HG03103 (cell line): ENCODE measurements around the gene SLC9A8.

Source experiments
- ATAC-seq: cut with Tn5 transposase; IDR thresholded peaks from one replicate; pipeline ENCODE4 v1.9.1; 2021; ENCODE audit warnings: low read depth; ENCODE audit not compliant: unreplicated experiment

SLC9A8 gene

DNA sequence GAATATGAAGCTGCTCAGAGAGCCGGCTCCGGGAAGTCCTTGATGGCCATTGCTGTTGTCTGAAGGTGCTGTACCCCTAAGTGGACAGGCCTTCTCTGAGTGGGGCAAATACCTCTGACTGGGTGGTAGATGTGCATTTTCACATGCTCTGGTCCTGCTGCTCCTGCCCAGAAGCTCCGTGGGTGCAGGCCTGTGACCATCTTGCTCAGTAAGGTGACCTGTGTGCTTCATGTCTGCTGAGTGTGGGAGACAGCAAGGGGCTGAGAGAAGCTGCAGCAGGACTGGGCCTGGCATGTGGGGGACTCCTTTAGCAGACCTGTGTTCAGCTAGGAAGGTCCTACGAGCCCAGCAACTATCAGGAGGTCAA lies 97.7 kb downstream of the SLC9A8 start:
- no peak for ATAC-seq

- ATAC-seq: no peak
These were observed 100.9 kb downstream of the SLC9A8 start for GRCh38 chr20:49913399-49914047.

DNA sequence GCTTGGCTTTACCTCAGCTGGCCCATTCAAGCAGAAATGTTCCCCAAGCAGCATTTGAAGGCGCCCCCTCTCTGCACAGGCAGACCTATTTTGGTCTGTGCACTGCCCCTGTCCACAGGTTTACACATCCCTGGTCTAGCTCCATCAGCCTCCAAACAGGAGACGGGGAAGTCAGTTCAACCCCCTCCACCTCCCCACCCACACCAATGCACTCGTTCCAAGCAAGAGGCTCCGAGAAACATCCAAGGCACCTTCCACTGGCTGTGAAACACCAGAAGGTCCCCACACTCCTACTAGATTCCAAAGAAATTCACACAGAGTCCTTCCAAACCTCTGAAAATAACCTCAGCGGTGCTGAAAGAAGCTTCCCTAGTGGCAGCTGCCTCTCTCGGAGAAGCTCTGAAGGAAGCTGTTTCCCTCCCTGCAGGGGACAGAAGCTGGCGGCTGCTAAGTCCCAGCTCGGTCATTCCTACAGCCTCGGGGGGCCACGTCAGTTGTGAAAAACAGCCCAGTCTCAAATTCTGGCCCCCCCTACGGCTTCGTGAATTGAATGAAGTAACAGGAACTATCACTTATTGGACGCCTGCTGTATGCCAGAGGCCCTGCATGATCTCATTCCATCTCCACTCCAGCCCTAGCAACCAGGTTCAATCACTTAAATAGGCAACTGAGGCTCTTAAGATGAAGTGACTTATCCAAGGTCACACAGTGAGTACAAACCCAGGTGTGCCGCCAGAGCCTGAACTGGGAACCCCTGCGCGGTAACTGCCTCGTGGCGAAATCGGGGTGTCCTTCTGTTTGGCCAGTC lies 101.9 kb downstream of the SLC9A8 start:
- no peak for ATAC-seq

DNA sequence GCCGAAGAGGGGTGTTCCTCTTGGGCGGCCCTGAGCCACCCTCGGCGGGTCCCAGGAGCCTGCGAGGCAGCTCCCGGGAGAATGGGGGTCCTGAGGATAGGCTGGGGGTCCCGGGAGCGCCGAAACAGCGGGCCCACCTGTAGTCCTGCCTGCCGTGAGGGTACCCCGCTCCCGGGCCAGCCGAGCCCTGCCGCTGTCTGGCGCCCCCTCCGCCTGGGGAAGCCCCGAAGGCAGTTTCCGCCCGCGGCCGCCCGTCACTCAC lies 102.4 kb downstream of the SLC9A8 start:
- ATAC-seq: peak; percentile 40

DNA sequence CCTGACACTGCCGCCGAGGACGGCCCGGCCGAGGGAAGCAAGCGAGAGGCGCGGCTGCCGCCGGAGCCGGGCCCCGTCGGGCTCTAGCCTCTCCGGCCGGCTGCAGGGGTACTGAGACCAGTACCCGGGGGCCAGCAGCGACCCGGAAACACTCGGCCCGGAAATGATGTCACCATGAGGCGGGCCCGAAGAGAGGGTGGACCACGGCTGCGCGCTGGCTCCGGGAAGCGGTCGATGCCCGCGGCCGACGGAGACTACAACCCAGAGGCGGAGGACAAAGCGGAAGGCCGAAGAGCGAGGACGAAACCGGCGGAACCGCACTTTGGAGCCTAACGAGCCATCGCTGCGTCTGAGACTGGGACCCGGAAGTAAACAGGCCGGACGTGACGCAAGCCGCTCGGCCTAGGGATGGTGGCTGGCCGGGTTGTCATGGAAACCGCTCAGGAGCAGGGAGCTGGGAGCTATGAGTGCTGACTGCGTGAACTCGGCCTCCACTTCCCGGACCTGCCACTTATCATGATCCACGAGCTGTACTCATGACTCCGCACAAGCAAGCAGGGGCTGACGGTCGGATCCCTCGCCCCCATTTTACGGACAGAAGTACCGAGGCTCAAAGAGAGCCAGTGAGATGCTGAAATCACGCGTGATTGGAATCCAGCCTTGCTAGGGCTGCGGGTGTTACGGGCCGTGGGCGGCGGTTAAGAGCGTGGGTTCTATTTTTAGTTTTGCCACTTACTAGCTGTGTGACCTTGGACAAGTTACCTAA lies 102.9 kb downstream of the SLC9A8 start, which contains the start of gene SPATA2:
Gene SPATA2 (minus strand): TSS at position 150 of the 766 bp plus-strand sequence. CDS start 7,039 bp downstream, outside the sequence.
- peak; percentile 80 for ATAC-seq

DNA sequence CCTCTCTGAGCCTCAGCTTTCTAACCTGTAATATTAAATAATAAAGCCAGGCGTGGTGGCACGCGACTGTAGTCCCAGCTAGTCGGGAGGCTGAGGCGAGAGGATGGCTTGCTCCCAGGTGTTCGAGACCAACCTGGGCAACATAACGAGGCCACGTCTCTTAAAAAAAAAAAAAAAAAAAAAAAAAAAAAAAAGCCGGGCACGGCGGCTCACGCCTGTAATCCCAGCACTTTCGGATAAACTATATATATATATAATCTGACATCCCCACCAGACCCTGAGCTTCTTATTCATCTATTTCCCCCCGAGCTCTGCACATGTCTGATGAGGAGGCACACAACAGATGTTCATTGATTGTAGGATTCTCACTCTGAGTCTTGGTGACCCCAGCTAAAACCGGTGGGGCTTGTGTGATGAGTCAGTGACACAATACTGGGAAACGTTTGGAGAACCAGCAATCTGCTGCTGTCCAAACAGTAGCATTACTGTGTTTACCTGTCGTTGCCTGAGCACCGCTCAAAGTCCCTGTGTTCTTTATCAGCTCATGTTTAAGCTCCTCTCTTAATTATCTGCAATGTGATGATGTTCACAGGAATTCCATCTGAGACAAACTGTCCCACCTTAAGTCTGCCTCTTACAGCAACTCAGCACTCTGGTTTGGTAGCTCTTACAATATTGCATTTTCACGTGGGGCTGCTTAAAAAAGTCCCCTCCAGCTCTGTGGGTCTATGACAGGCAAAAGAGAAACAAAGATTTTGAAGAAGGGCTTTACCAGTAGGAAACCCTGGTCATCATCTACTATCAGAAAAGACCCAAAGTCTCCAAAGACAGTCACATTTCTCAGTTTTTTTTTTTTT lies 103.7 kb downstream of the SLC9A8 start:
- ATAC-seq: no peak

- ATAC-seq: no peak
These were observed 105.8 kb downstream of the SLC9A8 start for GRCh38 chr20:49918446-49918845.

- no peak for ATAC-seq
These were observed 106.4 kb downstream of the SLC9A8 start for GRCh38 chr20:49919009-49919408.

DNA sequence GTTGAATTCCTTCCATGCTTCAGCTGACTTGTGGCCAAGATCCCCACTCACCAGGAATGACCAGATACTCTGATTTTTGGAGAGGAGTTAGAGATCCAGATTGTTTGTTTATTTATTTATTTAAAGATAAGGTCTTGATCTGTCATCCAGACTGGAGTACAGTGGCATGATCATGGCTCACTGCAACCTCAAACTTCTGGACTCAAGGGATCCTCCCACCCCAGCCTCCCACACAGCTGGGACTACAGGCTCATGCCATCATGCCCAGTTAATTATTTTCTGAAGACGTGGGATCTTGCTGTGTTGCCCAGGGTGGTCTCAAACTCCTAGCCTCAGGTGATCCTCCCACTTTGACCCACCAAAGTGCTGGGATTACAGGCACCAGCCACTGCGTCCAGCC lies 106.8 kb downstream of the SLC9A8 start:
- ATAC-seq: no peak

DNA sequence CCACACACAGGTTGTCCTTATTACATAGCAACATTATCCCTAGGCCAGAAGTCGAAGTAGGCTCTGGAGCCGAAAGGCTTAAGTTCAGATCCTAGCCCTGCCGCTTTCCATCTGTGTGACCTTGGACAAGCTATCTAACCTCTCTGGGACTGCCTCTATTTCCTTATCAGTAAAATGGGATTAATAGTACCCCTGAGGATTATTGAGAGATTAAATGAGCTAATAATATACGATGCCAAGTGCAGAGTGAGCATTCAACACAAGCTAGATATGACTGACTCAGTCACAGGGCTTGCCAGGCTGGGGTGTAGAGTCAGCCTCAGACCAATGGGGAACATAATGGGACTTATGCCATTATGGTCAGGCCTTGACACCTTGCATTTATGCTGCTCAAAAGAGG lies 111.6 kb downstream of the SLC9A8 start:
- ATAC-seq: no peak

- ATAC-seq: no peak
These were observed 113.3 kb downstream of the SLC9A8 start for GRCh38 chr20:49925901-49926454.

DNA sequence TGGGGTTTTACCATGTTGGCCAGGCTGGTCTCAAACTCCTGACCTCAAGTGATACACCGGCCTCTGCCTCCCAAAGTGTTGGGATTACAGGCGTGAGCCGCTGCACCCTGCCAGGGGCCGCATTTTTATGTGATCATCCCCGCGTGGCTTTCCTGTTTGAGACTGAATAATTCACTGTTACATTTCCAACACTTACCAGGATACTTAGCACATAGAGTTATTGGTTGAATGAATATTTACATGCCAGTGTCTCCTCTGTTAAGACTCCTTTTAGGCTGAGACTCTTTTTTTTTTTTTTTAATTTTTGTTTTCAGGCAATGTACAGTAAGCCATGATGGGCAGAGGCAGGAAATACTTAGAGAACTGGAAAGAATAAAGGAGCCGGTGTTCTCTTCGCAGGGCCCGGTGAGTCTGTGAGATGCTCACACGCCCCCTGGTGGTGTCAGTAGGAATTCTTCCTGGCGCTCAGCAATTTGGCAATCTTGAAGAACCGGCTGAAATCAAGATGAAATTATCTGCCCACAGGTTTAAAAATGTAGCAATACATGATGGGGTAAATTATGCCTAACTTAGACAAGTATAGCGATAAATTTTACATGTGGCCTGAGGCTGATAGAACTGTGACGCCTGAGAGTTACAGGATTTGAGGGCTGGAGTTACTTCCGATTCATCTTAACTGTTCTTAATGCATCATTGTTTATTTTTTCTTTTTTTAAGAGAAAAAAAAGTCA lies 115.9 kb downstream of the SLC9A8 start:
- ATAC-seq: no peak

GRCh38 chr20:49929142-49929494 lies 116.5 kb downstream of the SLC9A8 start:
- ATAC-seq: no peak

DNA sequence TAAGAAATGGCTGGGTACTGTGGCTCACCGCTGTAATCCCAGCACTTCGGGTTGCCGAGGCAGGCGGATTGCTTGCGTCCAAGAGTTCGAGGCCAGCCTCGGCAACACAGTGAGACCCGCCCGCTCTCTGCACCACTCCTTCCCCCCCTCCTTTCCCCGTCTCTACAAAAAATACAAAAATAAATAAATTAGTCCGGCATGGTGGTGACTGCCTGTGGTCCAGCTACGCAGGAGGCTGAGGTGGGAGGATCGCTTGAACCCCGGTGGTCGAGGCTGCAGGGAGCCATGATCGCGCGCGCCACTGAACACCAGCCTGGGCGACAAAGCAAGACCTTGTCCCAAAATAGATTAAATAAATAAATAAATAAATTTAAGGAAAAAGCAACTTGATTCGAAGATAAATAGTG lies 123.1 kb downstream of the SLC9A8 start:
- no peak for ATAC-seq

GRCh38 chr20:49936153-49937026 lies 123.8 kb downstream of the SLC9A8 start, which contains the start of gene RNF114:
Gene RNF114 (plus strand): TSS chr20:49936397. CDS start chr20:49936413, 16 bp downstream.
- ATAC-seq: peak; percentile 50

- ATAC-seq: no peak
These were observed 124.7 kb downstream of the SLC9A8 start for GRCh38 chr20:49937027-49937929.
